ENCODE measurements around the gene SCAND1.
"Not testable (repeated sequence)": the region's sequence is repeated elsewhere in the genome, so short reads cannot be mapped to it uniquely, and the experiment has no call there.

Gene SCAND1

DNA sequence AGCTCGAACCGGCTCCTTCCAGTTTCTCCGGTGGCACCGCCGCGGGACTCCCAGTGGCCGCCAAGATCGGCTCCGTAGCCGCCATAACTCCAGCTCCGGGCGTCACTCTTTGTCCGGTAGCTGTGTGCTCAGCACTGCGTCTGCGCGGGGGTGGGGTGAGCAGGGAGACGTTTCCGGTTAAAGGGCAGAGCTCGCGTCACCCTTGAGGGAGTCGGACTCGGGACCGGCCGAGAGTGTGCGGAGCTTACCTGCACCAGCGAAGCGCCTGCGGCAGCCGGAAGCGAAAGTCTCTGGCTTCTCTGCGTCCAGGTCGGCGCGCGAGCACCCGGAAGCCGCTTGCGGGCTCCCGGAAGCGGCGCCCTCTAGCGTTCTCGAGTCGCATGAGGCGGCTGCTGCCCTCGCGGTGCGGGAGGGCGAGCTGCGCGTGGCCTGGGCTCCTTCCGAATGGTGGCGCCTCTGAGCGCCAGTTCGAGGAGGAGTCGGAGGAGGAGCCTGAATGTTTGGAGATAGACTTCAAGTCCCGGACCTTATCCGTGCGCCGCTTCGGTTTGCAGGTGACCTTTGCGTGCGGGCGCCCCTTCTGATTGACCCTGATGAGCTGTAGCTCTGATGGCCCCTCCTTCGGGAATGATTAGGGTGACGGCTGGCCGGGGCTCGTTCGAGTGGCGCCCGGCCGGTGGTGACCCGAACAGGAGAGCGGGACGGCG is at the start of gene SCAND1:
SCAND1 (minus strand) TSS at position 303 of the 707 bp plus-strand sequence; CDS start at position 85, 218 bp downstream.
- peak; percentile 99 for DNase-seq (ENCODE audit: low spot score)

- DNase-seq (ENCODE audit: low spot score) = no peak
Observed at GRCh38 chr20:36004045-36004444, 49.7 kb upstream of the SCAND1 start.

GRCh38 chr20:36002855-36003254 is 48.6 kb upstream of the SCAND1 start:
- no peak for DNase-seq (ENCODE audit: low spot score)

- not testable (repeated sequence) for DNase-seq (ENCODE audit: low spot score)
Observed at GRCh38 chr20:36001331-36001730, 47.0 kb upstream of the SCAND1 start.

GRCh38 chr20:35996492-35996891 is 42.2 kb upstream of the SCAND1 start:
- not testable (repeated sequence) for DNase-seq (ENCODE audit: low spot score)

DNA sequence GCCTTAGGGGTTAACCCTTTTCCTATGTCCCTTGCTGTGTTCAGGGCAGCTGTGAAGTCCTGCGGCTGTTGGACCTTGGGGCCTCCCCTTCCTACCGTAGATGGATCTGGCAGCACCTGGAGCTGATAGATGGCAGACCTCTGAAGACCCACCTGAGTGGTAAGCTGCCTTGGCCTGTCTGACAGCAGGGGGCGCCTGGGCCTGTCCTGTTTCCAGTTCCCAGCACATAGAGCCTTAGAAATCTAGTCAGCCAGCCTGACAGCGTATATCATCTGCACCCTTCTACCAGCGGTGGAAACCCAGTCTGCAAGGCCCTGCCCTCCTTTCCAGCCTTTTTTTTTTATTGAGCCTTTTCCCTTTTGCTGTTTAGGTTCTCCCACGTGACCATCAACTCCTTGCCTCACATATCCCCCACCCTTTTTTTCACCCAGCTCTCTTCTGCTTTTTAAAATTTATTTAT is 40.7 kb upstream of the SCAND1 start:
- DNase-seq (ENCODE audit: low spot score) = peak; percentile 80

DNA sequence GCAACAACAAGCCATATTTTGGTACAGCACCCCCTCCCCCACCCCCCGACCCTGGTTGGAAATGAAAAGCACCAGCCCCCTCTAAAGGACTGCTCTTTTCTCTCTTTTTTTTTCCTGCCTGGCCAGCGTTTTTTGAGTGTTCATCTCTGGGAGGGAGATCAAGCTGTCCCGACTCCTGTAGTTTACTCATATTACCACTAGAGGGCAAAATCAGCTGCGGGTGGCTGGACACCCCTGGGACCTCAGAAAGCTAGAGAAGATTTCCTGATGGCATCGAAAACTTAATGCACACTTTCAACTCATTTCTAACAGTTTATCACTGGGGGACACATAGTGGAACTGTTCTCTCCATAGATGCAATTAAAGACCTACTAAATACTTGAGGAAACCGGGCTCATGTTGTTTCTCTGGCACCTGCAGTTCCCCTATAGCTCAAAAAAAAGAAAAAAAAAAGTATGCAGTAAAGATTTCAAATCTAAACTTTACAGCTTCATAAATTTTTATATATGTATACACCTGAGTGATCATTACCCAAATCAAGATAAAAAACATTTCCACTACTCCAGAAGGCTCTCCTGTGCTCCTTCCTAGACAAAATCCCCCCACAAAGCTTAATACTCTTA is 38.5 kb upstream of the SCAND1 start:
- peak; percentile 78 for DNase-seq (ENCODE audit: low spot score)

DNA sequence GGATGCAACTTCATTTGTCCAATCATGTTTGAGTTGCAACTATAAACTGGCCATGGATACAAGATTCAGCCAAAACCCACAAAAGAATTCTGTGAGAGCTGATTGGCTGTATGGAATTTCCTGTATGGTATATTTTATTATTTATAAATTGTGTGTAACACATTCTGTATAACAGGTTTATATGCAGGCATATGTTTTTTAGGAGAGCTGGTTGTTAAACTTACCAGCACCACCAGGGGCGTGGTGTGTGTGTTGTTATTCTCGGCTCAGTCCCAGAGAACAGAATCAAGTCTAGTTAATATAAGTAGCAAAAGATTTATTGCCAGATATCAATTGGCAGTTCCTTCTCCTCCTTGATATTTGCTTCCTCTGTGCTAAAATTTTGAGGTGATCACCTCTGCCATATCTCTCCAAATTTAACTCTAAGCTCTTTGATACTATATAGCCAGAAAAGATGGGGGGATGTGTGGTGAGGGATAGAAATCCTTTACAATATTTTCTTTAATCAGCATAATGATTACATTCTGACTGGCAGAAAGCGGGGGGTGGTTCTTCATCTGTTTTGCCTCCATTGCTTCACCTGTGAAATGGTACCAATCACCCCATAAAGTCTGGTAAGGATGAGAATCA is 37.0 kb upstream of the SCAND1 start:
- DNase-seq (ENCODE audit: low spot score) = peak; percentile 14

GRCh38 chr20:35988910-35989463 is 34.7 kb upstream of the SCAND1 start:
- DNase-seq (ENCODE audit: low spot score) = no peak

GRCh38 chr20:35985806-35986205 is 31.5 kb upstream of the SCAND1 start:
- DNase-seq (ENCODE audit: low spot score) = no peak

GRCh38 chr20:35984382-35984781 is 30.1 kb upstream of the SCAND1 start:
- no peak for DNase-seq (ENCODE audit: low spot score)

GRCh38 chr20:35981969-35982368 is 27.7 kb upstream of the SCAND1 start:
- DNase-seq (ENCODE audit: low spot score) = no peak

DNA sequence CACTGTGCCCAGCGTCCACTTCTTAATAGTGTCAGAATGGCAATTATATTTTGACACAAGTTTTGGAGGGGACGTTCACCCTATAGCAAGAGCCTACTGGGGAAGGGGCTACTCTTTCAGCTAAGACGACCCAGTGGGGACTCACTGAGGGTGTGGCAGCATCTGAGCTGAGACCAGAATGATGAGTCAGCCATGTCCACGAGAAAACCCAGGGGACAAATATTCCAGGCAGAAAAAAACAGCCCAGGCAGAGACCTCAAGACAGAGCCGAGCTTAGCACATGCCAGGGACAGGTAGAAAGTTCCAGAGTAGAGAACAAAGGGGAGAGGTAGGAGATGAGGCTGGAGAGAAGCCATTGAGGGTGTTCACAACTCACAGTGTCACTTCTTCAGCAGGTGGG is 25.2 kb upstream of the SCAND1 start:
- DNase-seq (ENCODE audit: low spot score) = no peak

DNA sequence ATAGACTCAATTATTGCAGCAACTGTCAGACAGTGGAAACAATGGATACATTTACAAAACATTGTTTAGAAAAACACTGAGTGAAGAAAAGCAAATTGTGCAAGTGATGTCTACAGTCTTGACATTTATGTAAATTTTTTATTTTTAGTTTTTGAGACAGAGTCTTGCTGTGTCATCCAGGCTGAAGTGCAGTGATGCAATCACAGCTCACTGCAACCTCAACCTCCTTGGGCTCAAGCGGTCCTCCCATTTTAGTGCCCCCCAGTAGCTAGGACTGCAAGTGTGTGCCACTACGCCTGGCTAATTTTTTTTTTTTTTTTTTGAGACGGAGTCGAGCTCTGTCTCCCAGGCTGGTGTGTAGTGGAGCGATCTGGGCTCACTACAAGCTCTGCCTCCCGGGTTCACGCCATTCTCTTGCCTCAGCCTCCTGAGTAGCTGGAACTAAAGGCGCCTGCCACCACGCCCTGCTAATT is 23.8 kb upstream of the SCAND1 start:
- no peak for DNase-seq (ENCODE audit: low spot score)

GRCh38 chr20:35975576-35976373 is 21.5 kb upstream of the SCAND1 start:
- no peak for DNase-seq (ENCODE audit: low spot score)

- DNase-seq (ENCODE audit: low spot score) = no peak
Observed at GRCh38 chr20:35974256-35974655, 20.0 kb upstream of the SCAND1 start.

- DNase-seq (ENCODE audit: low spot score) = no peak
Observed at GRCh38 chr20:35972462-35972861, 18.2 kb upstream of the SCAND1 start.

- no peak for DNase-seq (ENCODE audit: low spot score)
Observed at GRCh38 chr20:35971981-35972380, 17.7 kb upstream of the SCAND1 start.

GRCh38 chr20:35968930-35969329 is 14.6 kb upstream of the SCAND1 start:
- DNase-seq (ENCODE audit: low spot score) = peak; percentile 37

GRCh38 chr20:35967979-35968640 is 13.8 kb upstream of the SCAND1 start, which contains the start of gene CNBD2:
Gene CNBD2 (plus strand): TSS chr20:35968590. CDS start chr20:35968763, 173 bp downstream.
- no peak for DNase-seq (ENCODE audit: low spot score)

DNA sequence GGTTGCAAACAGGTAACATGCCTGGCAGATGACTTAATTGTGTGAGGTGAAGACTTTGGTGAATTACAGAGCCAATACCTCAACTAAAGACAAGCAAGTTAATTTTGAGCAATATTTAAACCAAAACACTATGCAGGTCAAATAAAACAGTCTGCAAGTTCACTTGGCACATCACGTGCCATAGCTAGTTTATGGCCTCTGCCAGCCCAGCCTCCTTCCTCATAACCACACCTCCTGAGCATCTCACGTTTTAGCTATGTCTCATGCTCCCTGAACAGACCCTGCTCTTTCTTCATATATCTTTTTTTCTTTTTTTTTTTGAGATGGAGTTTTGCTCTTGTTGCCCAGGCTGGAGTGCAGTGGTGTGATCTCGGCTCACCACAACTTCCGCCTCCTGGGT is 9.6 kb upstream of the SCAND1 start:
- no peak for DNase-seq (ENCODE audit: low spot score)

Measured in LoVo (cell line).